ENCODE data around the gene ASPG. TPM values are rescaled to one million over a fixed set of nuclear protein-coding genes. Genes with fewer than 3 reads are reported as not detected.

ASPG gene
- total RNA-seq, 1 donor from 2014 or later: not detected

DNA sequence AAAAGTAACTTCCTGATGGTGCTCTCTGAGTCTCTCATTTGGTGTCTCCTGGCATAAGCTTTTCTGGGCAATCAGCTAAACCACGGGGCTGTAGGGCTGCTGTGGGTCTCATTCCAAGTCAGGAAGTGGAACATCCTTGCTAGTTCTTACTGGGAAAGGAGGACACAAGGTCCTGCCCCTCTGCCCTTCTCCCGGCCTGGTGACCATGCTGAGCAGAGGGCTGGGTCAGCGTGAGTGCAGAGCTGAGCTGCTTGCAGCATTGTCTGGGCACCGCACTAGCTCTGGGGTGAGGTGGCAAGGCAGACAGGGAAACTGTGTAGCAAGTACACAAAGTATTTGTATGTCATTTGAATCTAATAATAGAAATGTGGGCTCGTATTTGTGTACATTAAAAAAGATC lies 45.0 kb upstream of the ASPG start:
- TF ChIP-seq, protein P1, sequence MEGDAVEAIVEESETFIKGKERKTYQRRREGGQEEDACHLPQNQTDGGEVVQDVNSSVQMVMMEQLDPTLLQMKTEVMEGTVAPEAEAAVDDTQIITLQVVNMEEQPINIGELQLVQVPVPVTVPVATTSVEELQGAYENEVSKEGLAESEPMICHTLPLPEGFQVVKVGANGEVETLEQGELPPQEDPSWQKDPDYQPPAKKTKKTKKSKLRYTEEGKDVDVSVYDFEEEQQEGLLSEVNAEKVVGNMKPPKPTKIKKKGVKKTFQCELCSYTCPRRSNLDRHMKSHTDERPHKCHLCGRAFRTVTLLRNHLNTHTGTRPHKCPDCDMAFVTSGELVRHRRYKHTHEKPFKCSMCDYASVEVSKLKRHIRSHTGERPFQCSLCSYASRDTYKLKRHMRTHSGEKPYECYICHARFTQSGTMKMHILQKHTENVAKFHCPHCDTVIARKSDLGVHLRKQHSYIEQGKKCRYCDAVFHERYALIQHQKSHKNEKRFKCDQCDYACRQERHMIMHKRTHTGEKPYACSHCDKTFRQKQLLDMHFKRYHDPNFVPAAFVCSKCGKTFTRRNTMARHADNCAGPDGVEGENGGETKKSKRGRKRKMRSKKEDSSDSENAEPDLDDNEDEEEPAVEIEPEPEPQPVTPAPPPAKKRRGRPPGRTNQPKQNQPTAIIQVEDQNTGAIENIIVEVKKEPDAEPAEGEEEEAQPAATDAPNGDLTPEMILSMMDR (conservative IDR thresholded peaks at IDR 0.05): no peak
- H3K4me3 Mint-ChIP-seq: no peak overlapping the region
- H3K27ac Mint-ChIP-seq: no peak overlapping the region
- DNase-seq (ENCODE audit: extremely low spot score, unreplicated experiment): no peak
- H3K36me3 Mint-ChIP-seq: no peaks in the 10 kb centered on the region
- peaks cover 26% of the 10 kb centered on the region for H3K27me3 Mint-ChIP-seq
- H3K9me3 Mint-ChIP-seq: no peaks in the 10 kb centered on the region
- no peaks in the 10 kb centered on the region for H3K4me1 Mint-ChIP-seq (ENCODE audit: unreplicated experiment)

DNA sequence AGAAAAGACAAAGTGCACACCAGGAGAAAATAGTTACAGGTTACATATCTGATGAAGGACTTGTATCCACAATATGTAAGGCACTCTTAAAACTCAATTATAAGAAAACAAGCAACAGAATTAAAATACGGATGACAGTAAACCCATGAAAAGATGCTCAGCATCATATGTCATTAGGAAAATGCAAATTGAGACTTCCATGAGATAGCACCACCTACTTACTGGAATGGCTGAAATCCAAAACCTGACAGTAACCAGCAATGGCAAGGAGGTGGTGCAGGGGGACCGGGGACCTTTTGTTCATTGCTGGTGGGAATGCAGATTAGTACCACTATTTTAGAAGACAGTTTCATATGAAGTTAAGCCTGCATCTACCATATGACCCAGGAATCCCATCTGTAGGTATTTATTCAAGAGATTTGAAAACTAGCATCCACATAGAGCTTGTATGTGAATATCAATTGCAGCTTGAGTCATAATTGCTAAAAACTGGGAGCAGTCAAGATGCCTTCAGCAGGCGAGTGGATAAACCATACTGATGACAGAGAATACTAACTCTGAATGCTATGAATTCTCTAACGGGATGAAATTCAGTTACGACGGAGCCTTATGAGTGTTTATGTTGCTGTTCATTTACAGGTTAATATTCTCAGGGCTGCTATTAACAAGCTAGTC lies 43.9 kb upstream of the ASPG start:
- no peak for DNase-seq (ENCODE audit: extremely low spot score, unreplicated experiment)
- Mint-ChIP-seq H3K9me3 (no peaks in the 10 kb centered on the region), H3K4me1 (ENCODE audit: unreplicated experiment) (no peaks in the 10 kb centered on the region), H3K27me3 (peaks cover 23% of the 10 kb centered on the region), H3K4me3 (no peak overlapping the region), H3K27ac (no peak overlapping the region), H3K36me3 (no peaks in the 10 kb centered on the region)
- TF ChIP-seq, protein P1 (conservative IDR thresholded peaks at IDR 0.05): no peak

GRCh38 chr14:104044016-104044415 lies 41.5 kb upstream of the ASPG start:
- Mint-ChIP-seq H3K9me3 (no peaks in the 10 kb centered on the region), H3K36me3 (no peaks in the 10 kb centered on the region), H3K4me3 (no peak overlapping the region), H3K27me3 (peaks cover 18% of the 10 kb centered on the region), H3K4me1 (ENCODE audit: unreplicated experiment) (peaks cover under 1% of the 10 kb centered on the region), H3K27ac (peak overlapping the region; percentile 11)
- no peak for DNase-seq (ENCODE audit: extremely low spot score, unreplicated experiment)
- TF ChIP-seq, protein P1 (conservative IDR thresholded peaks at IDR 0.05): no peak

GRCh38 chr14:104047761-104048160 lies 37.7 kb upstream of the ASPG start:
- H3K4me3 Mint-ChIP-seq: no peak overlapping the region
- TF ChIP-seq, protein P1 (conservative IDR thresholded peaks at IDR 0.05): no peak
- no peak overlapping the region for H3K27ac Mint-ChIP-seq
- no peaks in the 10 kb centered on the region for H3K36me3 Mint-ChIP-seq
- no peak for DNase-seq (ENCODE audit: extremely low spot score, unreplicated experiment)
- H3K27me3 Mint-ChIP-seq: peaks cover 10% of the 10 kb centered on the region
- peaks cover 4% of the 10 kb centered on the region for H3K4me1 Mint-ChIP-seq (ENCODE audit: unreplicated experiment)
- H3K9me3 Mint-ChIP-seq: no peaks in the 10 kb centered on the region

DNA sequence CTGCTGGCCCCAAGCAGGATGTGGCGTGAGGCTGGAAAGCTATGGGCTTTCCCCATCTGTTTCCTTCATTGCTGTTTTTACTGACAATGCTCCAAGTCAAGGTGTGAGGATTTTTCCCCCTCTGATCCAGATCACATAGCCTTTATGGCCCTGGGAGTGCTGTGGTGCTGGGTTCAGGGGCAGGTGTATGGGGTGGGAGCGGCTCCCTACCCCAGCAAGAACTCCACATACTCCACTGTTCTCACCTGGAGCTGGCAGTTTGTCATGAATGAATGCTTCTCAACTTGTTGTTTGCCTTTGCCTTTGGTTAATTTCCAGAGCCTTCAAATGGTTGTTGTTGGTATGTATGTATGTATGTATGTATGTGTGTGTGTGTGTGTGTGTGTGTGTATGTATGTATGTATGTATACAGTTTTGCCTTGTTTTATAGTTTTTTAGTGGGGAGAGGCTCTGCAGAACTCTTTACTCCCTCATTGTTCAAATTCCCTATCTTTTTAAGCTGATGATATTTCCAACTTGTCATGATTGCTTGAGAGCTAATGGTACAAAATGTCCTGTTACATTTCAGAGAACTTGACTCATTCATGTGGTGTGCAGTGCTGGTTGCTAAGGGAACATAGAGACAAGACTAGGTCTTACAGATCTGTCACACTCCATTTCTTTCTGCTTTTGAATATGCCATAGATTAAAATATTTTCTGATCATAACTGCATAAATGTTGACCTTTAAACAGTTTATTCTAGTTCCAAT lies 36.6 kb upstream of the ASPG start:
- Mint-ChIP-seq H3K27ac (peak overlapping the region; percentile 16), H3K36me3 (no peaks in the 10 kb centered on the region), H3K27me3 (peaks cover 14% of the 10 kb centered on the region), H3K4me1 (ENCODE audit: unreplicated experiment) (peaks cover 4% of the 10 kb centered on the region), H3K4me3 (no peak overlapping the region), H3K9me3 (no peaks in the 10 kb centered on the region)
- TF ChIP-seq, protein P1 (conservative IDR thresholded peaks at IDR 0.05): no peak
- DNase-seq (ENCODE audit: extremely low spot score, unreplicated experiment): no peak
